ENCODE results near the gene RPS3A. TPM values are rescaled to one million over a fixed set of nuclear protein-coding genes. Genes with fewer than 3 reads are reported as not detected.

The RPS3A gene
- total and polyA plus RNA-seq, 2 of the 13 experiments (the other 11 are each of a cell fraction or from before 2014, with no cell fraction given), result 3,332 to 3,626 TPM

DNA sequence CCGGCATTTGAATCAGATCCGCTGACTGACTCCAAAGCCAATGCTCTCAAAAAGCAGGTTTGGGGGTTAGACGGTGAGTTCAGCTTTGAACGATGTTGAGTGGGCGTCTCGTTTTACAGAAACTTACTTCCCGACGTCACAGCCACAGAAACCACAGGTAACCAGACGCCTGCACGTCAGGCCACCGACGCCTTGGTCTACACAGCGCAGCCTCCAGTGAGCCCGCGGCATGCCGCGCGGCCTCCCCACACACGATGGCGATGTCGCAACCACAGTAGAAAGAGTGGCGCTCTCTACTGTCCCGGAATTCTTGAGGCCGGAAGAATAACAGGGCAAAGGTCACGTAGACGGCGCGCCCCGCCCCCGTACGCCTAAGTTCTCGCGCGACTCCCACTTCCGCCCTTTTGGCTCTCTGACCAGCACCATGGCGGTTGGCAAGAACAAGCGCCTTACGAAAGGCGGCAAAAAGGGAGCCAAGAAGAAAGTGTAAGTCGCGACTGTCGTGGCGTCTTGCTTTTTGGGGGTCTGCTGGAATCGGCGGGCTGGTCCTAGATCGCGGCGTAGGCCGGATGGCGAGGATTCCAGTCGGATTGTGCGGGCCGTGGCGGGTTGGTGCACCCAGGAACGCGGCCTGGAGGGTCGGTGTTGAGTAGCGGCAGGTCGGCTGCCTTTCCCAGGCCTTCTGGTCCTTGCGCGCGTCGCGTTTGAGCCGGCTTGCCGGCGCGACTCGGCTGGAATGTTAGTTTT is at the start of gene RPS3A (continued):
- TF ChIP-seq GPN1 (CRISPR knock-in tag; IDR thresholded peaks at IDR 0.05; ENCODE audit: borderline replicate concordance) (no peak), KAT2B (IDR thresholded peaks at IDR 0.05; ENCODE audit: borderline replicate concordance, low read depth, low read length) (no peak), JDP2 (CRISPR knock-in tag; IDR thresholded peaks at IDR 0.05; ENCODE audit: borderline replicate concordance) (0 out of 2 replicates have a peak, but pooled peaks have one; percentile 69), NFYC (CRISPR knock-in tag; IDR thresholded peaks at IDR 0.05) (peak; percentile 29; the same call in 1 of the 2 replicates), RXRA (CRISPR knock-in tag; IDR thresholded peaks at IDR 0.05) (peak; percentile 90), ZNF720 (CRISPR knock-in tag; IDR thresholded peaks at IDR 0.05) (0 out of 2 replicates have a peak, but pooled peaks have one; percentile 3), ZNF335 (CRISPR knock-in tag; IDR thresholded peaks at IDR 0.05) (peak; percentile 69; the same call in 1 of the 2 replicates), HHEX (CRISPR knock-in tag; IDR thresholded peaks at IDR 0.05) (no peak), ZSCAN25 (CRISPR knock-in tag; IDR thresholded peaks at IDR 0.05) (peak; percentile 69; the same call in 1 of the 2 replicates), ZNF318 (CRISPR knock-in tag; IDR thresholded peaks at IDR 0.05) (peak; percentile 87), ZNF574 (CRISPR knock-in tag; IDR thresholded peaks at IDR 0.05) (peak; percentile 100), DZIP1 (CRISPR knock-in tag; IDR thresholded peaks at IDR 0.05) (peak; percentile 79; the same call in 1 of the 2 replicates)
- TF ChIP-seq, protein P1, sequence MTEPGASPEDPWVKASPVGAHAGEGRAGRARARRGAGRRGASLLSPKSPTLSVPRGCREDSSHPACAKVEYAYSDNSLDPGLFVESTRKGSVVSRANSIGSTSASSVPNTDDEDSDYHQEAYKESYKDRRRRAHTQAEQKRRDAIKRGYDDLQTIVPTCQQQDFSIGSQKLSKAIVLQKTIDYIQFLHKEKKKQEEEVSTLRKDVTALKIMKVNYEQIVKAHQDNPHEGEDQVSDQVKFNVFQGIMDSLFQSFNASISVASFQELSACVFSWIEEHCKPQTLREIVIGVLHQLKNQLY (CRISPR knock-in tag; IDR thresholded peaks at IDR 0.05), result peak; percentile 62; the same call in 1 of the 2 replicates
- TF ChIP-seq, protein P2, sequence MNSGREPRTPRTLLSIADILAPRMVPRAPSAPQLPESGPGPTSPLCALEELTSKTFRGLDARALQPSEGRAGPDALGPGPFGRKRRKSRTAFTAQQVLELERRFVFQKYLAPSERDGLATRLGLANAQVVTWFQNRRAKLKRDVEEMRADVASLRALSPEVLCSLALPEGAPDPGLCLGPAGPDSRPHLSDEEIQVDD (CRISPR knock-in tag; IDR thresholded peaks at IDR 0.05; ENCODE audit: borderline replicate concordance), result peak; percentile 81; the same call in 1 of the 2 replicates
